ENCODE results near the gene TMED4.
A peak's percentile ranks its signal among the peaks of the same experiment; 100 is the strongest.

The TMED4 gene

GRCh38 chr7:44581879-44582603 lies at the start of gene TMED4:
Gene TMED4, minus strand, starts transcription at chr7:44582231. Its CDS starts 25 bp downstream, at chr7:44582206.
- DNase-seq (ENCODE audit: low read depth), result peak; percentile 100

- no peak for DNase-seq (ENCODE audit: low read depth)
Measured at GRCh38 chr7:44631458-44632115, 49.6 kb upstream of the TMED4 start.

- no peak for DNase-seq (ENCODE audit: low read depth)
Measured at GRCh38 chr7:44630792-44631457, 48.9 kb upstream of the TMED4 start.

GRCh38 chr7:44629829-44630522 lies 47.9 kb upstream of the TMED4 start:
- DNase-seq (ENCODE audit: low read depth), result no peak

GRCh38 chr7:44626620-44627019 lies 44.6 kb upstream of the TMED4 start:
- no peak for DNase-seq (ENCODE audit: low read depth)

- no peak for DNase-seq (ENCODE audit: low read depth)
Measured at GRCh38 chr7:44625526-44626471, 43.8 kb upstream of the TMED4 start.

- no peak for DNase-seq (ENCODE audit: low read depth)
Measured at GRCh38 chr7:44624318-44624717, 42.3 kb upstream of the TMED4 start.

GRCh38 chr7:44622342-44623151 lies 40.5 kb upstream of the TMED4 start:
- no peak for DNase-seq (ENCODE audit: low read depth)

GRCh38 chr7:44621750-44622103 lies 39.7 kb upstream of the TMED4 start:
- DNase-seq (ENCODE audit: low read depth), result no peak

- DNase-seq (ENCODE audit: low read depth), result no peak
Measured at GRCh38 chr7:44621034-44621749, 39.2 kb upstream of the TMED4 start.

- no peak for DNase-seq (ENCODE audit: low read depth)
Measured at GRCh38 chr7:44618753-44619152, 36.7 kb upstream of the TMED4 start.

GRCh38 chr7:44618045-44618444 lies 36.0 kb upstream of the TMED4 start:
- no peak for DNase-seq (ENCODE audit: low read depth)

GRCh38 chr7:44617225-44617890 lies 35.3 kb upstream of the TMED4 start:
- DNase-seq (ENCODE audit: low read depth), result no peak

- DNase-seq (ENCODE audit: low read depth), result no peak
Measured at GRCh38 chr7:44616545-44616944, 34.5 kb upstream of the TMED4 start.

- DNase-seq (ENCODE audit: low read depth), result no peak
Measured at GRCh38 chr7:44615793-44616192, 33.8 kb upstream of the TMED4 start.

GRCh38 chr7:44615149-44615611 lies 33.1 kb upstream of the TMED4 start:
- no peak for DNase-seq (ENCODE audit: low read depth)

- DNase-seq (ENCODE audit: low read depth), result no peak
Measured at GRCh38 chr7:44609829-44610228, 27.8 kb upstream of the TMED4 start.

GRCh38 chr7:44608916-44609648 lies 27.1 kb upstream of the TMED4 start:
- DNase-seq (ENCODE audit: low read depth), result no peak
